Karpas-422 (cell line): ENCODE data around the gene PCCB. TPM values are rescaled to one million over a fixed set of nuclear protein-coding genes. Genes with fewer than 3 reads are reported as not detected.
"Not testable (repeated sequence)": the region's sequence is repeated elsewhere in the genome, so short reads cannot be mapped to it uniquely, and the experiment has no call there.

ENCODE experiments used
- DNase-seq: peaks from one replicate; pipeline ENCODE4 v3.0.0-alpha.2; 2015
- H2AFZ ChIP-seq: fragments of 200-600 bp; sonication (generic); 2 replicates; pipeline ENCODE4 v1.6.1; 2014; ENCODE audit warnings: antibody characterized with exemption, low read length, mixed read lengths
- H3K27ac ChIP-seq: fragments of 200-600 bp; sonication (generic); 2 replicates; pipeline ENCODE4 v1.5.1; 2014; ENCODE audit warnings: mild to moderate bottlenecking, low read length, moderate library complexity
- H3K27me3 ChIP-seq: fragments of 200-600 bp; sonication (generic); 2 replicates; pipeline ENCODE4 v1.6.1; 2014; ENCODE audit warnings: low read length, mixed read lengths
- H3K36me3 ChIP-seq: fragments of 200-600 bp; sonication (generic); 2 replicates; pipeline ENCODE4 v1.6.1; 2014; ENCODE audit warnings: low read length, mixed read lengths; ENCODE audit not compliant: insufficient read depth
- H3K4me1 ChIP-seq: fragments of 200-600 bp; sonication (generic); 2 replicates; pipeline ENCODE4 v1.6.1; 2014; ENCODE audit warnings: mild to moderate bottlenecking, low read length, mixed read lengths
- H3K4me2 ChIP-seq: fragments of 200-600 bp; sonication (generic); 2 replicates; pipeline ENCODE4 v1.6.1; 2014; ENCODE audit warnings: low read length, low read depth, mild to moderate bottlenecking; ENCODE audit not compliant: poor library complexity, severe bottlenecking
- H3K4me3 ChIP-seq: fragments of 200-600 bp; sonication (generic); 2 replicates; pipeline ENCODE4 v1.5.1; 2014; ENCODE audit warnings: mild to moderate bottlenecking, antibody characterized with exemption, low read length, mixed read lengths
- H3K79me2 ChIP-seq: fragments of 200-600 bp; sonication (generic); 2 replicates; pipeline ENCODE4 v1.6.1; 2014; ENCODE audit warnings: mild to moderate bottlenecking, low read length, mixed read lengths
- H3K9ac ChIP-seq: fragments of 200-600 bp; sonication (generic); 2 replicates; pipeline ENCODE4 v1.6.0; 2014; ENCODE audit warnings: low read length
- H3K9me2 ChIP-seq: fragments of 200-600 bp; sonication (generic), shearing (Covaris generic); replicated peaks from 2 replicates; pipeline ENCODE4 v1.6.0; 2014; ENCODE audit warnings: mild to moderate bottlenecking, low read length, moderate library complexity; ENCODE audit not compliant: insufficient read depth
- H3K9me3 ChIP-seq: fragments of 300-700, 200-600 bp; sonication (generic); 2 replicates; pipeline ENCODE4 v1.6.1; 2014; ENCODE audit warnings: low read length, mixed read lengths
- H4K20me1 ChIP-seq: fragments of 200-600 bp; sonication (generic); 2 replicates; pipeline ENCODE4 v1.6.1; 2014; ENCODE audit warnings: mild to moderate bottlenecking, antibody characterized with exemption, low read length, low read depth; ENCODE audit not compliant: insufficient read depth
- total RNA-seq: library from RNA; depleted of rRNA; stranded (reverse); fragments of >200 nt; shearing (Covaris generic); gene quantifications from 2 replicates; pipeline ENCODE4 v1.2.3, GENCODE V29; 2014; ENCODE audit warnings: low replicate concordance

PCCB gene
- total RNA-seq, 1 experiment from 2014 or later, result 59.2 TPM

DNA sequence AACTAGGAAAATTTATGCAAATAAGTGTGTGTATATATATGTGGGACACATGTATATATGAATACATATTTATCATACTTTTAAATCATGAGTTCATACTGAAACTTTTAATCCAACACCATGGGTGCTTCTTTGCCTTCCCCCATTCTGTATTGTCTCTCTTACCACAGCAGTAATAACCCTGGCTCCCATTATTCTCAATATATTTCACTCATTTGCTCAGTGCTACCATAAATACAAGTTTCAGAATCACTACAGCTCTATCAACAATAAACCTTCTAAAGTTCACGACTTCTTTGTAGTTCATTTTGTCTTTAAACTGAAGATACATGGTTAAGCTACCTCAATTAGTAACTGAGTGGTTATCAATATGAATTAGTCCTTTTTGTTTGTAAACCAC, 82.2 kb downstream of the PCCB start:
- no peak overlapping the region for H3K27ac ChIP-seq
- no peaks in the 10 kb centered on the region for H3K79me2 ChIP-seq
- H3K4me2 ChIP-seq, result no peak overlapping the region
- no peaks in the 10 kb centered on the region for H3K9me3 ChIP-seq
- DNase-seq, result no peak
- H3K4me3 ChIP-seq, result no peak overlapping the region
- H3K4me1 ChIP-seq, result peaks cover 3% of the 10 kb centered on the region; the same call in 1 of the 2 replicates
- no peaks in the 10 kb centered on the region for H3K27me3 ChIP-seq
- no peak overlapping the region for H3K9ac ChIP-seq
- no peak overlapping the region for H2AFZ ChIP-seq
- no peaks in the 10 kb centered on the region for H3K9me2 ChIP-seq
- H4K20me1 ChIP-seq, result no peaks in the 10 kb centered on the region
- peaks cover 19% of the 10 kb centered on the region; the same call in 1 of the 2 replicates for H3K36me3 ChIP-seq

DNA sequence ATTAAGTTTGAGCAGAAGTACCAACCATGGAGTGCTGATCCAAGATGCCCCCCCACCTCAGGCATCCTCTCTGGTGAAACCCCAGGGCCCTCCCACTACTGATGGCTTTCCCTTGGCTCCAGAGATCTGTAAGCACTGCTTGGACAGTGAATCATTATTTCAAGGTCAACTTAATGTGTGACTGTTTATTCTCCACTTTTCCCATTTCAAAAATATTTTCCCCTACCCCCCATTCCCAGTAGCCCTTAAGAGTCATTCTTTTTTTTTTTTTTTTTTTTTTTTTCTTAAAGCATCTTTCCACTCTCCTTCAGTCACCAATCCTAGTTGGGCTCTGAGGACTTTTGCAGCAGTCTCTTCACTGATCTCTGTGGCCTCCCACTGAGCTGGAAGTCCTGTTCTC, 82.6 kb downstream of the PCCB start:
- no peaks in the 10 kb centered on the region for H3K79me2 ChIP-seq
- no peak overlapping the region for H3K9ac ChIP-seq
- no peaks in the 10 kb centered on the region for H3K27me3 ChIP-seq
- H3K9me2 ChIP-seq, result no peaks in the 10 kb centered on the region
- H3K4me2 ChIP-seq, result no peak overlapping the region
- no peak for DNase-seq
- H2AFZ ChIP-seq, result no peak overlapping the region
- no peaks in the 10 kb centered on the region for H3K9me3 ChIP-seq
- H4K20me1 ChIP-seq, result no peaks in the 10 kb centered on the region
- H3K27ac ChIP-seq, result no peak overlapping the region
- peaks cover 7% of the 10 kb centered on the region; the same call in 1 of the 2 replicates for H3K4me1 ChIP-seq
- H3K36me3 ChIP-seq, result peaks cover 24% of the 10 kb centered on the region; the same call in 1 of the 2 replicates
- no peak overlapping the region for H3K4me3 ChIP-seq

DNA sequence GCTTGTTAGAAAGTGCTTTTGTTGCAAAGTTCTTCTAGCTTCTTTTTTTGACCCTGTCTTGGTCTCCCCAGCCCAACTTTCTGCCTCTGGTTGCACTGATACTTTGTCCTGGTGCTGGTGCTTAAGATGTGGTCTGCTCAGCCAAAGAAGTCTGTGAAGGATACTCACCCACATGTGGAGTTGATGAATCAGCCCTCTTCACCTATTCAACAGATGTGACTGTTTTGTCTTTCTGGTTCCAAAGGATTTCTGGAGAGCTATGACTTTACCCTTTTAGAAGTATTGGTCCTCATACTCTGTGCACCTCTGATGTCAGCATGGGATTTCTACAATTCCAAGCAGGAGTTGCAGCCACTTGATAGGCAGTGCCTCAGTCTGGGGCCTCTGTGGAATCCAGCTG, 84.1 kb downstream of the PCCB start:
- Histone ChIP-seq H3K4me3 (no peak overlapping the region), H2AFZ (no peak overlapping the region), H3K9me3 (no peaks in the 10 kb centered on the region), H3K27me3 (no peaks in the 10 kb centered on the region), H3K79me2 (no peaks in the 10 kb centered on the region), H3K4me1 (peaks cover 11% of the 10 kb centered on the region; the same call in 1 of the 2 replicates), H3K9me2 (no peaks in the 10 kb centered on the region), H3K9ac (no peak overlapping the region), H3K27ac (no peak overlapping the region), H3K36me3 (peaks cover 24% of the 10 kb centered on the region; the same call in 1 of the 2 replicates), H4K20me1 (no peaks in the 10 kb centered on the region), H3K4me2 (no peak overlapping the region)
- no peak for DNase-seq

DNA sequence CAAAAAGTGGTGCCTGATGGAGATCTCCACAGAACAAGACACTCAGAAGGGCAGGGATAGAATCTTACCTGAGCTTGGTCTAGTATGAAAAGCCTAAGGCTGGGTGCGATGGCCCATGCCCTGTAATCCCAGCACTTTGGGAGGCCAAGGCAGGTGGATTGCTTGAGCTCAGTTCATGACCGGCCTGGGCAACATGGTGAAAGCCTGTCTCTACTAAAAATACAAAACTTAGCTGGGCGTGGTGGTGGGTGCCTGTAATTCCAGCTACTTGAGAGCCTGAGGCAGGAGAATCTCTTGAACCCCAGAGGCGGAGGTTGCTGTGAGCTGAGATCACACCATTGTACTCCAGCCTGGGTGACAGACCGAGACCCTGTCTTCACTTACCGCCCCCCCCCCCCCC, 84.6 kb downstream of the PCCB start:
- H3K36me3 ChIP-seq, result peaks cover 22% of the 10 kb centered on the region; the same call in 1 of the 2 replicates
- H3K9me2 ChIP-seq, H3K9me3 ChIP-seq, H4K20me1 ChIP-seq, DNase-seq, H2AFZ ChIP-seq, H3K27me3 ChIP-seq, H3K79me2 ChIP-seq, H3K4me2 ChIP-seq, H3K27ac ChIP-seq, H3K4me3 ChIP-seq, H3K9ac ChIP-seq: not testable (repeated sequence)
- H3K4me1 ChIP-seq, result peaks cover 11% of the 10 kb centered on the region; the same call in 1 of the 2 replicates

DNA sequence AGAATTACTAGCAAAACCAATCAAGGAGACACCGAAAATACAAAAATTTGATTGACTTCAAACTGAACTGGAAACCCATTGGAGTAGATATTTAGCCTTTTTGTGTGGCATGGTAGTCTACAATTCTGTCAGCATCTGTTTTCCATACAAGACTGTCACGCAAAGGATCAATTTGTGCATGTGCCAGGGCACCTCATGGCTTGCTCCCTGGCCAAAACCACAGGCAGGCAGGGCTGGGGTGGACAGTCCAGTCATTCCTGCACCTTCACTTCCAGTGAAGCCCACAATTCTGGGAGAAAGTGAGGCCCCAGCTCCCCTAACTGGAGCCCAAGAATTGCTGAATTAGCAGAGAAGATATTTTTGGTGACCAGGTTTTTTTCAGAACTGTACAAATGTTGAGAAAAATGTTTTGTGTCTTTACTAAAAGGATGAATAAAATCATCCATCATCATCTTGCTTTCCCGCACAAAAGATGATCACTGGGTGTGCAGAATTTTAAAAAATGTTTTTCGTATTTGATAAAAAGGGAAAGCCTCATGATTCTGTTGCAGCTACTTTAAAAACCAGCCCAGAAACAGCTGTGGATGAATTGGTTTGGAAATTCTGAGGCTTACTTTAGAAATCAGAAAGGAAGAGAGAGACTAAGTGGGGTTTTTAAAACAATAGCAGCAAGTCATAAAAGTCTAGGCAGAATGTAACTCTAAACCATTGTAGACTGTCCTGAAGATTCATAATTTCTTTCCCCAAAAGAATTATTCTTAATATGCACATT, 86.4 kb downstream of the PCCB start:
- Histone ChIP-seq H3K4me1 (peaks cover 11% of the 10 kb centered on the region; the same call in 1 of the 2 replicates), H3K27ac (no peak overlapping the region), H4K20me1 (no peaks in the 10 kb centered on the region), H3K4me2 (no peak overlapping the region), H2AFZ (no peak overlapping the region), H3K79me2 (no peaks in the 10 kb centered on the region), H3K9me3 (no peaks in the 10 kb centered on the region), H3K9ac (no peak overlapping the region), H3K9me2 (no peaks in the 10 kb centered on the region), H3K36me3 (peaks cover 20% of the 10 kb centered on the region; the same call in 1 of the 2 replicates), H3K27me3 (no peaks in the 10 kb centered on the region), H3K4me3 (no peak overlapping the region)
- no peak for DNase-seq

DNA sequence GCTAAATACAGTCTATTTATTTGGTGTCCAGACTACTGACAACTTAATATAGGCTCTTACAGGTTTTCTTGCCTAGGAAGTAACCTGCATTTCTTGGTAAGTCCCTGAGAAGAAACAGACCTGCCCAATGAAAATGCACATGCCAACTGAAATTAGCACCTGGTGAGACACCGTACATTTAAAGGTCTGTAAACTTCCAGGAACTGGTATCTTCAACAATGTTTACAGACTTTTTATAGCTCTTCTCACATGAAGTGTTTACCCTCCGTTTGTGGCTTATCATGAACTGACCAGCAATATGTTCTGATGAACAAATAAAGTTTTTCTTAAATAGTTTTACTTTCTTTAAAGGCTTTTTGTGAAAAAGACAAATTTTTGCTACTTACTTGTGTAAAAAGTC, 93.3 kb downstream of the PCCB start:
- H3K4me2 ChIP-seq, result no peak overlapping the region
- H3K27me3 ChIP-seq, result no peaks in the 10 kb centered on the region
- no peak overlapping the region for H3K27ac ChIP-seq
- H3K9ac ChIP-seq, result no peak overlapping the region
- H3K36me3 ChIP-seq, result no peaks in the 10 kb centered on the region
- H3K9me2 ChIP-seq, result no peaks in the 10 kb centered on the region
- H3K4me3 ChIP-seq, result no peak overlapping the region
- no peak overlapping the region for H2AFZ ChIP-seq
- DNase-seq, result no peak
- H3K4me1 ChIP-seq, result peaks cover 6% of the 10 kb centered on the region
- H4K20me1 ChIP-seq, result no peaks in the 10 kb centered on the region
- no peaks in the 10 kb centered on the region for H3K9me3 ChIP-seq
- H3K79me2 ChIP-seq, result no peaks in the 10 kb centered on the region

DNA sequence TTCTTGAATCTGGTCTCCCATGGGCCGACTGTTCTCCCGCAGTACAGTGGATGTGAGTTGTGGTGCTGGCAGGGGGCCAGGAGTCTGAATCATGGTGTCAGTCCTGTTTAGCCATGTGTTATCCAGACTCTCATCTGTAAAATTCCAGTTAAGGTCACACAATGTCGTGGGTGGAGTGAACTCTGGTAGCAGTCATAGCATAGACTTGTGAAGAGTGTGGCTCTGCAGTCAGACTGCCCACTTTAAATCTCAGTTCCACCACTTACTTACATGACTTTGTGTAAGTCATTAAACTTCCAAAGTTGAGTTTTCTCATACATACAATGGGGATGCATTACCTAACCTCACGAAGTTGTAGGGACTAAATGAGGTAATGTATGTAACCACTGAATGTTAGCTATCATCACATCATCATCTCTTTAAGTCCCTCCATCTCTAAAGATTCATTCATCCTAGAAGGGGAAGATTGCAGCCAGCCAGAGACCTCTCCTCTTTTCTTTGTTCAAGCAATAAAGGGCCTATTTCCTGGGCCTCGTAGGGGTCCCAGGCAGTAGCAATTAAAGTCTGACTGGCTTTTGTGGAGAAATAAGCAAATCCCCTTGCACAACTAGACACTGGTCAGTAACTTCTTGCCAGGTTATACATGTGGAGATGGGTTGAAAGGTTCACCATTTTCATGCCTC, 93.9 kb downstream of the PCCB start:
- DNase-seq, result no peak
- Histone ChIP-seq H3K9me3 (no peaks in the 10 kb centered on the region), H3K9me2 (no peaks in the 10 kb centered on the region), H3K4me1 (peaks cover 6% of the 10 kb centered on the region), H3K79me2 (no peaks in the 10 kb centered on the region), H3K9ac (no peak overlapping the region), H3K27me3 (no peaks in the 10 kb centered on the region), H3K4me2 (no peak overlapping the region), H3K36me3 (no peaks in the 10 kb centered on the region), H3K27ac (no peak overlapping the region), H4K20me1 (no peaks in the 10 kb centered on the region), H2AFZ (no peak overlapping the region), H3K4me3 (no peak overlapping the region)

DNA sequence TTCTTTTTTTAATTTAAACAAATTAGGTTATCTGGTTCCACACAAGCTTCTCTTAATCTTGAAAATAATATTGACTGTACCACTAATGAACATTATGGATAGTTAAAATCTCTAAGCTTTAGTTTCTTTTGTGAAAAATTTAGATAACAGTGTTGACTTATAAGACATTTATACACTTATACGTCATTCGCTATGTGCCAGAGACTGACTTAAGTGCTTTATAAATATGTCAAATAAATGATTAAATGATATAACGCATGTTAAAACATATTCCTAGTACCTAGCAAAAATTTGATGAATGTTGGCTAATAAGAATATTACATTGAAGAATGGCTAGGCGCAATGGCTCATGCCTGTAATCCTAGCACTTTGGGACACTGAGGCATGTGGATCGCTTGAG, 96.3 kb downstream of the PCCB start:
- no peak overlapping the region for H2AFZ ChIP-seq
- H3K9ac ChIP-seq, result no peak overlapping the region
- H3K4me3 ChIP-seq, result no peak overlapping the region

More for the DNA sequence above, 96.3 kb downstream of the PCCB start:
- Histone ChIP-seq H3K36me3 (no peaks in the 10 kb centered on the region), H3K27me3 (no peaks in the 10 kb centered on the region), H3K9me2 (no peaks in the 10 kb centered on the region), H3K27ac (no peak overlapping the region), H3K9me3 (no peaks in the 10 kb centered on the region), H3K4me1 (peaks cover 6% of the 10 kb centered on the region), H4K20me1 (no peaks in the 10 kb centered on the region), H3K79me2 (no peaks in the 10 kb centered on the region), H3K4me2 (no peak overlapping the region)
- DNase-seq, result no peak
